ENCODE measurements around the gene CCDC152. TPM values are rescaled to one million over a fixed set of nuclear protein-coding genes. Genes with fewer than 3 reads are reported as not detected.
A peak's percentile ranks its signal among the peaks of the same experiment; 100 is the strongest.
"Not testable (repeated sequence)": the region's sequence is repeated elsewhere in the genome, so short reads cannot be mapped to it uniquely, and the experiment has no call there.

Gene CCDC152
- total RNA-seq, 4 donors from 2014 or later = 0.16 to 1.2 (median 1.1) TPM

GRCh38 chr5:42811591-42812446, 55.2 kb downstream of the CCDC152 start, which contains the start of gene SELENOP:
SELENOP (minus strand) TSS chr5:42811892; CDS start chr5:42808353, 3,539 bp downstream.
- 11 to 20% methylated on average over 7 to 8 of the region's 8 CpGs for WGBS, 2 donors (ENCODE audit: low coverage in 1 of 2)
- Histone ChIP-seq H3K36me3 (peaks cover 0 to 9% of the 10 kb centered on the region in 2 donors), H3K9me3 (no peaks in the 10 kb centered on the region), H3K4me1 (peaks cover 0 to 42% (median 5%) of the 10 kb centered on the region in 3 donors), H3K4me3 (peak within 1 kb of the TSS; percentile 51 to 68), H3K27ac (peak within 1 kb of the TSS; percentile 74 to 82 (median 80)), H3K27me3 (no peaks in the 10 kb centered on the region)
- peak; percentile 91 for ATAC-seq
- TF ChIP-seq POLR2AphosphoS5 (IDR thresholded peaks at IDR 0.05) = peak; percentile 92
- peak in 1 of 2 donors; percentile 83 for TF ChIP-seq POLR2A (IDR thresholded peaks at IDR 0.05)
- TF ChIP-seq EP300 (IDR thresholded peaks at IDR 0.05) = no peak

- ATAC-seq = no peak
- WGBS, 2 donors (ENCODE audit: low coverage in 1 of 2) = 63 to 70% methylated on average over 2 of the region's 2 CpGs
- TF ChIP-seq POLR2A (IDR thresholded peaks at IDR 0.05) = no peak
- TF ChIP-seq POLR2AphosphoS5 (IDR thresholded peaks at IDR 0.05) = no peak
- TF ChIP-seq CTCF (IDR thresholded peaks at IDR 0.05) = no peak
- TF ChIP-seq EP300 (IDR thresholded peaks at IDR 0.05) = no peak
- H3K4me3 ChIP-seq = peak overlapping the region in 1 of 2 donors; percentile 51
- H3K27me3 ChIP-seq = no peaks in the 10 kb centered on the region
- H3K27ac ChIP-seq = peak overlapping the region; percentile 33 to 82 (median 80)
- H3K36me3 ChIP-seq = peaks cover 0 to 5% of the 10 kb centered on the region in 2 donors
- H3K4me1 ChIP-seq = peaks cover 0 to 34% (median 5%) of the 10 kb centered on the region in 3 donors
- no peaks in the 10 kb centered on the region for H3K9me3 ChIP-seq
Observed at GRCh38 chr5:42812620-42813019, 56.0 kb downstream of the CCDC152 start.

GRCh38 chr5:42813533-42813932, 56.9 kb downstream of the CCDC152 start:
- ATAC-seq = no peak
- 72 to 88% methylated on average over 4 to 5 of the region's 19 CpGs for WGBS, 2 donors (ENCODE audit: low coverage in 1 of 2)
- TF ChIP-seq CTCF (IDR thresholded peaks at IDR 0.05) (no peak), EP300 (IDR thresholded peaks at IDR 0.05) (no peak), POLR2AphosphoS5 (IDR thresholded peaks at IDR 0.05) (no peak), POLR2A (IDR thresholded peaks at IDR 0.05) (no peak)
- Histone ChIP-seq H3K9me3 (no peaks in the 10 kb centered on the region), H3K27ac (peak overlapping the region in 3 of 4 donors; percentile 27 to 81 (median 80)), H3K36me3 (no peaks in the 10 kb centered on the region), H3K4me1 (peaks cover 0 to 25% (median 0%) of the 10 kb centered on the region in 3 donors), H3K27me3 (no peaks in the 10 kb centered on the region), H3K4me3 (no peak overlapping the region)

GRCh38 chr5:42816546-42816945, 59.9 kb downstream of the CCDC152 start:
- not testable (repeated sequence) for H3K4me3 ChIP-seq, H3K27me3 ChIP-seq, H3K36me3 ChIP-seq, H3K9me3 ChIP-seq, H3K27ac ChIP-seq, ATAC-seq
- H3K4me1 ChIP-seq = peaks cover 0 to 20% (median 0%) of the 10 kb centered on the region in 3 donors
- 100% methylated on average over 1 of the region's 2 CpGs; no CpG with 5 or more reads in 1 of the 2 donors for WGBS, 2 donors (ENCODE audit: low coverage in 1 of 2)

GRCh38 chr5:42819745-42820144, 63.1 kb downstream of the CCDC152 start:
- Histone ChIP-seq H3K36me3 (no peaks in the 10 kb centered on the region), H3K27me3 (no peaks in the 10 kb centered on the region), H3K9me3 (no peaks in the 10 kb centered on the region), H3K27ac (no peak overlapping the region), H3K4me1 (no peaks in the 10 kb centered on the region), H3K4me3 (no peak overlapping the region)
- WGBS, 2 donors (ENCODE audit: low coverage in 1 of 2) = 100% methylated on average over 1 to 2 of the region's 2 CpGs
- no peak for ATAC-seq
- TF ChIP-seq POLR2A (IDR thresholded peaks at IDR 0.05) = no peak
- no peak for TF ChIP-seq POLR2AphosphoS5 (IDR thresholded peaks at IDR 0.05)
- no peak for TF ChIP-seq EP300 (IDR thresholded peaks at IDR 0.05)
- no peak for TF ChIP-seq CTCF (IDR thresholded peaks at IDR 0.05)
